DND-41 (cell line): ENCODE data around the gene LIME1.

ENCODE experiments used
- EZH2 ChIP-seq: IDR thresholded peaks from 3 replicates; pipeline ENCODE4 v1.6.1; 2012; ENCODE audit warnings: borderline replicate concordance, low read depth, mild to moderate bottlenecking, moderate library complexity, low read length, inconsistent platforms; ENCODE audit not compliant: severe bottlenecking
- TF ChIP-seq, protein P1 (sequence below): IDR thresholded peaks from 2 replicates; pipeline ENCODE4 v1.5.1; 2012; ENCODE audit warnings: borderline replicate concordance, low read length, moderate library complexity, mild to moderate bottlenecking; ENCODE audit not compliant: poor library complexity, severe bottlenecking; ENCODE audit errors: extremely low read depth

DNA sequence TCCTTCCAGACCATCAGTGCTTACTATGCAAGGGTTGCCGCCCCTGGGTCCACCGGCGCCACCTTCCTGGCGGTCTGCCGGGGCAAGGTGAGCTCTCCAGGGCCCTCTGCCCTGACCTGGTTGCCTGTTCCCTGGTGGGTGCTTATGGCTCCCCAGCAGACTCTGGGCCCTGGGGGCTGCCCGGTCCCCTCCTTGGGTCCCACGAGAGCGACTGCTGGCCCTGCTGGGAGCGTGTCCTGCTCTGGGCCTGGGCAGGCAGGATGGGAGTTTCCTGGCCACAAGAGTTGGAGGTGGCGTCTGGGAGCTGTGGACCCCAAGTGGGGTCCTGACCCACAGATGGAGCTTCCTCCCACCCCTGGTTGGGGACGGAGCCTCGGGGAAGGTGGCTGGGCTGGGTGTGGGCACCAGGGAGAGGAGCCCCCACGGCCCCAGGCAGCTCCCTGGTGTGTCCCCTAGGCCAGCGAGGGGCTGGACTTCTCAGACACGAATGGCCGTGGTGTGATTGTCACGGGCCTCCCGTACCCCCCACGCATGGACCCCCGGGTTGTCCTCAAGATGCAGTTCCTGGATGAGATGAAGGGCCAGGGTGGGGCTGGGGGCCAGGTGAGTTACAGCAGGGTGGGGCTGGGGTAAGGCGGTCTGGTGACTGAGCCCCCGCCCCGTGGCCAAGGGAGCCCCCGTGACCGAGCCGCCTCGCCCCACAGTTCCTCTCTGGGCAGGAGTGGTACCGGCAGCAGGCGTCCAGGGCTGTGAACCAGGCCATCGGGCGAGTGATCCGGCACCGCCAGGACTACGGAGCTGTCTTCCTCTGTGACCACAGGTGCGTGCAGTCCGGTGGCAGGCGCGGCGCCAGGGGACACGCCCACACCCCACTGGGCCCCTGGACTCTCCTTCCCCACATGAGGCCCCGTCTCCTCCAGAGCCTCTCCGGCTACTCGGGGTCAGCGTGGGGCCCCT, 47.1 kb upstream of the LIME1 start:
- TF ChIP-seq, protein P1, sequence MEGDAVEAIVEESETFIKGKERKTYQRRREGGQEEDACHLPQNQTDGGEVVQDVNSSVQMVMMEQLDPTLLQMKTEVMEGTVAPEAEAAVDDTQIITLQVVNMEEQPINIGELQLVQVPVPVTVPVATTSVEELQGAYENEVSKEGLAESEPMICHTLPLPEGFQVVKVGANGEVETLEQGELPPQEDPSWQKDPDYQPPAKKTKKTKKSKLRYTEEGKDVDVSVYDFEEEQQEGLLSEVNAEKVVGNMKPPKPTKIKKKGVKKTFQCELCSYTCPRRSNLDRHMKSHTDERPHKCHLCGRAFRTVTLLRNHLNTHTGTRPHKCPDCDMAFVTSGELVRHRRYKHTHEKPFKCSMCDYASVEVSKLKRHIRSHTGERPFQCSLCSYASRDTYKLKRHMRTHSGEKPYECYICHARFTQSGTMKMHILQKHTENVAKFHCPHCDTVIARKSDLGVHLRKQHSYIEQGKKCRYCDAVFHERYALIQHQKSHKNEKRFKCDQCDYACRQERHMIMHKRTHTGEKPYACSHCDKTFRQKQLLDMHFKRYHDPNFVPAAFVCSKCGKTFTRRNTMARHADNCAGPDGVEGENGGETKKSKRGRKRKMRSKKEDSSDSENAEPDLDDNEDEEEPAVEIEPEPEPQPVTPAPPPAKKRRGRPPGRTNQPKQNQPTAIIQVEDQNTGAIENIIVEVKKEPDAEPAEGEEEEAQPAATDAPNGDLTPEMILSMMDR, result no peak
- TF ChIP-seq EZH2, result no peak
